SK-N-SH treated with all-trans-retinoic acid at 6 μM for 48 hours (cell line): ENCODE data around the gene GKN1.

Source experiments
- ARNTL ChIP-seq: fragments of 450-650 bp; formaldehyde crosslinking; IDR thresholded peaks from 2 replicates; pipeline ENCODE4 v1.5.0; 2020; ENCODE audit warnings: low read depth, mild to moderate bottlenecking, moderate library complexity, borderline replicate concordance
- PPARA ChIP-seq: fragments of 250-450 bp; sonication (Bioruptor Pico); IDR thresholded peaks from 2 replicates; pipeline ENCODE4 v1.5.0; 2020; ENCODE audit warnings: mild to moderate bottlenecking, borderline replicate concordance

GRCh38 chr2:68989035-68989434 is 14.6 kb downstream of the GKN1 start:
- TF ChIP-seq ARNTL (CRISPR knock-in tag): no peak
- TF ChIP-seq PPARA (CRISPR knock-in tag): no peak
